CD4-positive, alpha-beta memory T cell (primary cell): Measurements from ENCODE around the gene RHBDL1. TPM values are rescaled to one million over a fixed set of nuclear protein-coding genes. Genes with fewer than 3 reads are reported as not detected.

ENCODE experiments used
- CTCF ChIA-PET: fragments of 350-600 bp; sonication (Branson Sonifier 250); formaldehyde crosslinking; loops from one replicate; lab custom pipeline; 2021; ENCODE audit warnings: inconsistent platforms; ENCODE audit not compliant: partially characterized antibody; lab: Charles Lee
- POLR2A ChIA-PET: fragments of 350-600 bp; sonication (Branson Sonifier 250); formaldehyde crosslinking; loops from one replicate; lab custom pipeline; 2021; ENCODE audit not compliant: partially characterized antibody; lab: Charles Lee
- DNase-seq, 5 donors: peaks; one replicate each; pipeline versions ENCODE4 v3.0.0 to v3.0.0-alpha.2; 2020 to 2022; ENCODE audit warnings: mixed read lengths in 1 of 5
- H3K27ac ChIP-seq: one replicate; pipeline ENCODE4 v1.7.0; 2013; ENCODE audit warnings: low read depth, low read length
- H3K27me3 ChIP-seq: 2 replicates; pipeline ENCODE4 v1.7.0; 2013; ENCODE audit warnings: mild to moderate bottlenecking, low read length, moderate library complexity; ENCODE audit not compliant: insufficient read depth
- H3K36me3 ChIP-seq: 2 replicates; pipeline ENCODE4 v1.7.0; 2013; ENCODE audit warnings: mild to moderate bottlenecking, low read length, moderate library complexity; ENCODE audit not compliant: insufficient read depth
- H3K4me1 ChIP-seq: 2 replicates; pipeline ENCODE4 v1.7.0; 2013; ENCODE audit warnings: mild to moderate bottlenecking, low read length, moderate library complexity; ENCODE audit not compliant: insufficient read depth
- H3K4me3 ChIP-seq, 2 donors: one replicate each; pipeline ENCODE4 v1.7.0; 2013; ENCODE audit warnings: low read length in 2 of 2, mild to moderate bottlenecking in 1 of 2
- H3K9me3 ChIP-seq, 2 donors: one replicate each; pipeline ENCODE4 v1.7.0; 2013; ENCODE audit warnings: low read length in 2 of 2, control low read depth in 1 of 2; ENCODE audit not compliant: control insufficient read depth in 1 of 2
- H3K27ac Mint-ChIP-seq, 7 donors: one replicate each; pipeline ENCODE4 v1.8.0; 2020 to 2021; ENCODE audit warnings: mixed read lengths in 7 of 7, mild to moderate bottlenecking in 6 of 7, inconsistent platforms in 3 of 7, moderate library complexity in 3 of 7
- H3K27me3 Mint-ChIP-seq, 2 donors: one replicate each; pipeline ENCODE4 v1.8.0; 2020 to 2021; ENCODE audit warnings: mixed read lengths in 2 of 2
- H3K36me3 Mint-ChIP-seq, 2 donors: one replicate each; pipeline ENCODE4 v1.8.0; 2020 to 2021; ENCODE audit warnings: mixed read lengths in 2 of 2, inconsistent platforms in 1 of 2, mild to moderate bottlenecking in 1 of 2
- H3K4me1 Mint-ChIP-seq, 4 donors: one replicate each; pipeline ENCODE4 v1.8.0; 2020 to 2021; ENCODE audit warnings: mixed read lengths in 4 of 4, mild to moderate bottlenecking in 1 of 4
- H3K4me3 Mint-ChIP-seq, 8 donors: one replicate each; pipeline ENCODE4 v1.8.0; 2020 to 2021; ENCODE audit warnings: mixed read lengths in 8 of 8, mild to moderate bottlenecking in 7 of 8, moderate library complexity in 6 of 8, inconsistent platforms in 3 of 8
- H3K9me3 Mint-ChIP-seq, 8 donors: one replicate each; pipeline ENCODE4 v1.8.0; 2020 to 2021; ENCODE audit warnings: mixed read lengths in 8 of 8, mild to moderate bottlenecking in 5 of 8, inconsistent platforms in 3 of 8, moderate library complexity in 1 of 8
- intact Hi-C: fragments of 100-400 bp; cut with micrococcal nuclease; formaldehyde crosslinking; loops from one replicate; pipeline ENCODE4 v1.15.1; 2023
- polyA plus RNA-seq, 2 donors: library from polyadenylated mRNA; unstranded; fragments of 300-500 nt; fragmentation: Illumina TruSeq; gene quantifications; one replicate each; pipeline ENCODE4 v1.2.3, GENCODE V29; 2021
- total RNA-seq, 2 experiments: library from RNA; stranded (reverse); gene quantifications; one replicate each; pipeline ENCODE4 v1.2.3, GENCODE V29; 2021

The RHBDL1 gene
- total and polyA plus RNA-seq, 4 experiments from 2014 or later: 2.1 to 2.8 (median 2.3) TPM

DNA sequence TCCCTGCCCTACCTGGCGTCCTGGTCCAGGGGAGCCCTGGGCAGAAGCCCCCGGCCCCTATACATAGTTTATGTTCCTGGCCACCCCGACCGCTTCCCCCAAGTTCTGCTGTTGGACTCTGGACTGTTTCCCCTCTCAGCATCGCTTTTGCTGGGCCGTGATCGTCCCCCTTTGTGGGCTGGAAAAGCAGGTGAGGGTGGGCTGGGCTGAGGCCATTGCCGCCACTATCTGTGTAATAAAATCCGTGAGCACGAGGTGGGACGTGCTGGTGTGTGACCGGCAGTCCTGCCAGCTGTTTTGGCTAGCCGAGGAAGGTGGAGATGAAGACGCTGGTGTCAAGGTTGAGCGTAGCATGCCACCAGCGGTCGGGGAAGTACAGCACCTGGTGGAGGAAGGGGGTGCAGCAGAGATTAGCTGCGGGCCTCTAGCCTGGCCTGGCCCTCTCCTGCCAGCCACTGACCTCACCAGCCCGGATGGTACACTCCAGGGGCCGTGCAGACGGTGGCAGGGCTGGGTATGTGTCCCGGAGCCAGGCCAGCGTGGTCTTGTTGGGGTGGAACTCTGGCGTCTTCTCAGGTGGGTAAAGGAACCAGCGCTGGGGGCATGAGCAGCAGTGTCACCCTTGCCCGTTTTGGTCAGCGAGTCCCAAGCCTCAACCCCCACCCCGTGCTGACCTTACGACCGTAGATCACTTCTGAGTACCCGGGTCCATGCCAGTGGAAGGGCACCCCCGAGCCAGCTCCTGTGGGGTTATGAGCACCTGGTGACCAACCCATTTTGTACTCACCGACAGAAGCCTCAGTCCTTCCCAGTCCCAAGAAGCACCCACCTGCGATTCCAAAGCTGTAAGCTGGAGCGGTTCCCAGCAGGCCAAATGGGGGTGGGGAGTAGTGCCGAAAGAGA is 7.3 kb downstream of the RHBDL1 start:
- peak overlapping the region; percentile 70 for H3K27ac ChIP-seq
- intact Hi-C loops: no loop called here
- peaks cover 4 to 17% of the 10 kb centered on the region in 2 donors for H3K36me3 Mint-ChIP-seq

DNA sequence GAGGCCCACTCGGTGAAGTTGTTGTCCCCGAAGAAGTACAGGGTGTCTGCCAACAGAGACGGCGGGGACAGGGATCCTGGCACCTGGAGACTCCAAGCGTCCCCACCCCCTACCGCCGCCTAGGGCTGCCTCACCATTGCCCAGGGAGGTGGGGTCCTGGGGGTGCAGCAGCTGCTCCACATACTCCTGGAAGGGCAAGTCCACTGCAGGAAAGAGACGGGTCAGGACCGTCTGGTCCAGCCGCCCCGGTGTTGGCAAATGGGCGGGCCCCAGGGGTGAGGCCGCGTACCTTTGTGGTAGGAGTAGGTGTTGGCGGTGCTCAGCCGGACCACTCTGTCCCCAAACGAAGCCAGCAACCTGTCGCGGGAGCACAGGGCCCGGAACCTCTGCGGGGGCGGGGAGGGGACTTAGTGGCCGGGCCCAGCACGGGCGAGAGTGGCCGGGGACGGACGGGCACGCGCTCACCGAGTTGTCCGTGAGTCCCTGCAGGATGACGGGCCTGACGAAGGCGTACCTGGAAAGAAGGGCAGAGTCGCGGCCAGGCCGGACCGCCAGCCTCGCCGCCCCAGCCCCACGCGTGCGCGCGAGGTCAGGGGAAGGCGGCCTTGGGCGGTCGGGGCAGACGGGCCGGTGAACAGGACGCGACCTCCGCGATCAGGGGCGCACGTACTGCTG is 8.1 kb downstream of the RHBDL1 start:
- H3K27me3 ChIP-seq: no peaks in the 10 kb centered on the region
- DNase-seq: no peak
- peaks cover 12% of the 10 kb centered on the region for H3K36me3 ChIP-seq
- Mint-ChIP-seq H3K27me3 (no peaks in the 10 kb centered on the region), H3K27ac (peak overlapping the region in 6 of 7 donors; percentile 42 to 91 (median 62)), H3K4me3 (peak overlapping the region; percentile 41 to 77 (median 67)), H3K36me3 (peaks cover 4 to 17% of the 10 kb centered on the region in 2 donors), H3K9me3 (peaks cover 0 to 1% (median 0%) of the 10 kb centered on the region in 8 donors), H3K4me1 (peaks cover 5 to 43% (median 27%) of the 10 kb centered on the region in 4 donors)
- ChIA-PET CTCF (no interaction called here), POLR2A (interaction anchor here (1.0 to 10.2 kb wide), 9 partner anchors 8 to 47 kb away, joined by 3 to 212 read pairs (median 7); partner anchors contain the start of genes RHBDL1, RHOT2 and WDR24)
- no peaks in the 10 kb centered on the region for H3K9me3 ChIP-seq
- H3K4me3 ChIP-seq: peak overlapping the region in 1 of 2 donors; percentile 62
- peak overlapping the region; percentile 70 for H3K27ac ChIP-seq
- intact Hi-C loops: loop anchor here (1.0 to 2.0 kb wide), 2 partner anchors 15 to 35 kb away; partner anchors contain the start of genes RHOT2 and WDR90
- peaks cover 57% of the 10 kb centered on the region for H3K4me1 ChIP-seq

More for the DNA sequence above, 7.3 kb downstream of the RHBDL1 start:
- no peak for DNase-seq
- Mint-ChIP-seq H3K4me1 (peaks cover 5 to 43% (median 27%) of the 10 kb centered on the region in 4 donors), H3K4me3 (peak overlapping the region; percentile 63 to 88 (median 70)), H3K27ac (peak overlapping the region in 6 of 7 donors; percentile 13 to 91 (median 80)), H3K27me3 (no peaks in the 10 kb centered on the region), H3K9me3 (peaks cover 0 to 1% (median 0%) of the 10 kb centered on the region in 8 donors)
- Histone ChIP-seq H3K4me3 (no peak overlapping the region), H3K36me3 (peaks cover 12% of the 10 kb centered on the region), H3K27me3 (no peaks in the 10 kb centered on the region), H3K9me3 (no peaks in the 10 kb centered on the region), H3K4me1 (peaks cover 55% of the 10 kb centered on the region)
- POLR2A ChIA-PET: interaction anchor here (0.9 to 10.2 kb wide), 5 partner anchors 10 to 47 kb away, joined by 3 to 212 read pairs (median 6); partner anchors contain the start of genes METTL26, RHOT2 and WDR24
- CTCF ChIA-PET: no interaction called here

DNA sequence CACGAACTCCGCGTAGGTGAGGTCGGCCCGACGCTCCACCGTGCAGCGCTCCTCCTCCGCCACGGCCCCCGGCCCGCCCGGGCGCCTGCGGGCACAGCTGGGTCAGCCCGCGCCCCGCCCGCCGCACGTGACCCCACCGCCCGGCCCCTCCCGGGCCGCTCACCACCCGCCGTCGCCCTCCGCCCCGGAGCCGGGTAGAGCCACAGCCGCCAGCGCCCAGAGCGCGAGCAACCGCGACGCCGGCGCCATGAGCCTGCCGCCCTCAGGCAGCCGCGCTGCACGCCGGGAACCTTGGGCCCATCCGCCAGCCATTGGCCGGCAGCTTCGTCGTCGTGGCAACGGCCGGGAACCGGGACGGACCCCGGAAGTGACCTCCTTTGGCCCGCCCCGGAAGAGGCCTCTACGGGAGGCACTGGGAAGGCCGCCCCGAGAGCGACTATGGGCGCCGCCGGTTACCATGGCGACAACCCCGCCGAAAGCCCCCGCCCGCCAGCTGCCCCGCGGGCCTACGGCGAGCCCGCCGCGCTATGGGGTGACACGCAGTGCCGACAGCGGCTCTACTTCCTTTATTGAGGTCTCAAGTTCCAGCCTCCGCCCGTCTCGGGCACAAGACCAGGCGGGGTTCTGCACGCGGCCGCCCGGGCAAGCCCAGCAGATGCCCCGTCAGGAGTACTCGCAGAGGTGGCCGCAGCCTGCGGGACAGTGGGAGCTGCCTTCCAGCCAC is 8.8 kb downstream of the RHBDL1 start, which contains the start of gene JMJD8:
Gene JMJD8, minus strand, starts transcription at position 264 of the 724 bp plus-strand sequence. Its CDS starts 15 bp downstream, at position 249.
- Mint-ChIP-seq H3K9me3 (peaks cover 0 to 1% (median 0%) of the 10 kb centered on the region in 8 donors), H3K27me3 (no peaks in the 10 kb centered on the region), H3K36me3 (peaks cover 4 to 17% of the 10 kb centered on the region in 2 donors), H3K4me3 (peak within 1 kb of the TSS; percentile 66 to 86 (median 77)), H3K4me1 (peaks cover 6 to 44% (median 27%) of the 10 kb centered on the region in 4 donors), H3K27ac (peak within 1 kb of the TSS; percentile 42 to 91 (median 85))
- Histone ChIP-seq H3K27me3 (no peaks in the 10 kb centered on the region), H3K27ac (peak within 1 kb of the TSS; percentile 70), H3K4me1 (peaks cover 58% of the 10 kb centered on the region), H3K36me3 (peaks cover 12% of the 10 kb centered on the region), H3K9me3 (no peaks in the 10 kb centered on the region), H3K4me3 (peak within 1 kb of the TSS in 1 of 2 donors; percentile 62)
- ChIA-PET POLR2A (interaction anchor here (0.8 to 10.2 kb wide), 10 partner anchors 9 to 47 kb away, joined by 3 to 212 read pairs (median 6); partner anchors contain the start of genes RHBDL1, RHOT2 and WDR24), CTCF (no interaction called here)
- intact Hi-C loops: loop anchor here (1.0 to 2.0 kb wide), 2 partner anchors 16 to 35 kb away; partner anchors contain the start of genes RHOT2 and WDR90
- peak; percentile 93 to 96 (median 94) for DNase-seq

DNA sequence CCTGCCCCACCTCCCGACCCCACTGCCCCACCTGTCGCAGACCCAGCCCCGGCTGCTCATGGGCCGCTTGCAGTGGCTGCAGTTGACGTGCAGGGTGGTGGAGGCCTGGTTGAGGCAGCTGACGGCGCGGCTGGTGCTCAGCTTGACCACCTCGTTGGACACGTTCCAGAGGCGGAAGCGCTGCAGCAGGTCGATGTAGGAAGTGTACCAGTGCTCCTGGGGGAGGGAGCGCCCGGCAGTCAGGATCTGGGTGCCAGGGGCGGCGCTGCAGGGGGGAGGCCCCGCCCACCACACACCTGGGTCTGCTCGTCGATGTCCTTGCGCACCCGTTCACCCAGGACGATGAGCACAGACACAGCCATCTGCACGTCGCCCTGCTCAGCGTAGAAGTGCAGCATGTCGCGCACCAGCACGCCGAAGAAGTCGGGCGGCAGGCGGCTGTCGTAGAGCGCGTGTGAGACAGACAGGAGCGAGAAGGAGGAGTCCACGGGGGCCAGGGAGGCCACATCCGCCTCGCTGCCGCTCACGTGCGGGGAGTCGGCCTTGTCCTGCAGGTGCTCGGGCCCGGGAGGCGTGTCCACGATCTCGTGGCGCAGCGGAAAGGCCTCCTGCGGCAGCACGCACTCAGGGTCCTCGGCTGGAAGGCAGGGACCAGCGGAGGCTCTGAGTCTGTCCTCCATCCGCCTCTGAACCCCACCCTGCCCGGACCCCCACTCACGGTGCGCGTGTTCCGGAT is 9.7 kb downstream of the RHBDL1 start:
- Mint-ChIP-seq H3K4me3 (peak overlapping the region in 2 of 8 donors; percentile 10 to 29), H3K27ac (peak overlapping the region in 1 of 7 donors; percentile 86), H3K36me3 (peaks cover 4 to 17% of the 10 kb centered on the region in 2 donors), H3K4me1 (peaks cover 5 to 47% (median 29%) of the 10 kb centered on the region in 4 donors), H3K27me3 (no peaks in the 10 kb centered on the region), H3K9me3 (peaks cover 0 to 1% (median 0%) of the 10 kb centered on the region in 8 donors)
- Histone ChIP-seq H3K27me3 (no peaks in the 10 kb centered on the region), H3K4me1 (peaks cover 62% of the 10 kb centered on the region), H3K27ac (no peak overlapping the region), H3K4me3 (no peak overlapping the region), H3K9me3 (no peaks in the 10 kb centered on the region), H3K36me3 (peaks cover 12% of the 10 kb centered on the region)
- DNase-seq: no peak
- intact Hi-C loops: loop anchor here (1.0 to 2.0 kb wide), 2 partner anchors 17 to 36 kb away; partner anchors contain the start of genes RHOT2 and WDR90
- POLR2A ChIA-PET: interaction anchor here (0.8 to 10.2 kb wide), 8 partner anchors 8 to 48 kb away, joined by 3 to 212 read pairs (median 7); partner anchors contain the start of genes RHBDL1, RHOT2 and WDR24
- CTCF ChIA-PET: no interaction called here

DNA sequence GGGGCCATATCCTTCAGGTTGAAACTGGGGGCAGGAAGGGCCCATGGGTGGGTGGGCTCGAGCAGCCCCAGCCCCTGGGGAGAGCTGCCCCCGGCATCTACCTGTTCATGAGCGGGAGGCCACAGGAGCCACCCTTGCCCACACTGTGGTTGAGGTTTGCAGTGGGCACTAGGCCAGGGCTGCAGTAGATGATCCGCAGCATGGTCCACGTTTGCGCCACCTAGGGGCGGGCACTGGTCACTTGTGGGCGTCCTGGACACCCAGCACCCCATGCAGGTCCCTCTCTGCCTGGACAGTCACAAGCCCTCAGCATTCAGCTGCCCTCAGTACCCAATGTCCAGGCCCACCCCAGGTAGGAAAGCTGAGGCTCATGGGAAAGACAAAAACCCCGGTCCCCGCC is 10.5 kb downstream of the RHBDL1 start:
- H3K27me3 Mint-ChIP-seq: no peaks in the 10 kb centered on the region
- peak overlapping the region in 5 of 8 donors; percentile 9 to 59 (median 46) for H3K4me3 Mint-ChIP-seq
- Histone ChIP-seq H3K27me3 (no peaks in the 10 kb centered on the region), H3K4me3 (no peak overlapping the region), H3K27ac (no peak overlapping the region), H3K4me1 (peaks cover 65% of the 10 kb centered on the region), H3K9me3 (no peaks in the 10 kb centered on the region), H3K36me3 (peaks cover 12% of the 10 kb centered on the region)
- intact Hi-C loops: loop anchor here (2.0 kb wide), 1 partner anchor 37 kb away; the partner anchor contains the start of gene WDR90
- H3K27ac Mint-ChIP-seq: peak overlapping the region in 2 of 7 donors; percentile 48 to 72
- POLR2A ChIA-PET: interaction anchor here (1.0 to 10.2 kb wide), 2 partner anchors 7 to 13 kb away, joined by 3 to 212 read pairs; partner anchors contain the start of gene WDR24
- peaks cover 9 to 54% (median 32%) of the 10 kb centered on the region in 4 donors for H3K4me1 Mint-ChIP-seq
- peaks cover 4 to 18% of the 10 kb centered on the region in 2 donors for H3K36me3 Mint-ChIP-seq
- CTCF ChIA-PET: interaction anchor here (1.0 kb wide), 2 partner anchors 9 to 26 kb away, joined by 3 to 4 read pairs; no protein-coding TSS in a partner anchor
- H3K9me3 Mint-ChIP-seq: peaks cover 0 to 1% (median 0%) of the 10 kb centered on the region in 8 donors
- DNase-seq: no peak
